PC-3 (cell line): ENCODE measurements around the gene AFDN.

Experiments used
- EZH2 ChIP-seq: fragments of 300-600 bp; sonication (generic); IDR thresholded peaks from one replicate; pipeline ENCODE4 v1.6.1; 2017; ENCODE audit warnings: antibody characterized with exemption, mild to moderate bottlenecking, low read length; ENCODE audit not compliant: unreplicated experiment
- EZH2phosphoT487 ChIP-seq: fragments of 300-600 bp; sonication (generic); IDR thresholded peaks from 2 replicates; pipeline ENCODE4 v1.6.1; 2018; ENCODE audit warnings: mild to moderate bottlenecking, antibody characterized with exemption, low read length, borderline replicate concordance
- TF ChIP-seq, protein P1 (sequence below): fragments of 300-600 bp; sonication (generic); conservative IDR thresholded peaks from 2 replicates; pipeline ENCODE4 v1.5.1; 2017; ENCODE audit warnings: antibody characterized with exemption, low read depth, mild to moderate bottlenecking, low read length

DNA sequence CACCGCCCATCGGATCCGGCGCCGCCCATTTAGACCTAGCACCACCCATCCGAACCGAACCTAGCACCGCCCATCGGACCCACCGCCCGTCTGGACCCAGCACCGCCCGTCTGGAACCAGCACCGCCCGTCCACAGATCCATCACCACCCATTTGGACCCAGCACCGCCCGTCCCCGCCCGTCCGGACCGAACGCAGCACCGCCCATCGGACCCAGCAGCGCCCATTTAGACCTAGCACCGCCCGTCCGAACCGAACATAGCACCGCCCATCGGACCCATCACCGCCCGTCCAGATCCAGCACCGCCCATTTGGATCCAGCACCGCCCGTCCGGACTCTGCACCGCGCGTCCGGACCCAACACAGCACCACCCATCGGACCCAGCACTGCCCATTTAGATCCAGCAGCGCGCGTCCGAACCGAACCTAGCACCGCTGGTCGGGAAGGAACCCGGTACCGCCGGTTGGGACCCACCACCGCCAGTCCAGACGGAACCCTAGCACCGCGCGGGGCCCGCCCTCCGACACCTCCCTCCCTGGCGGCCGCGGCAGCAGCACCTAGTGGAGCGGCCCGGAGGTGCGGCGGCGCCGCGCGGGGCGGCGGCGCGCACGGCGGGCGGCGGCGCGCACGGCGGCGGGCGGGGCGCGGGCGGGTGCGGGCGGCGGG, 348 bp upstream of the AFDN start:
- TF ChIP-seq, protein P1, sequence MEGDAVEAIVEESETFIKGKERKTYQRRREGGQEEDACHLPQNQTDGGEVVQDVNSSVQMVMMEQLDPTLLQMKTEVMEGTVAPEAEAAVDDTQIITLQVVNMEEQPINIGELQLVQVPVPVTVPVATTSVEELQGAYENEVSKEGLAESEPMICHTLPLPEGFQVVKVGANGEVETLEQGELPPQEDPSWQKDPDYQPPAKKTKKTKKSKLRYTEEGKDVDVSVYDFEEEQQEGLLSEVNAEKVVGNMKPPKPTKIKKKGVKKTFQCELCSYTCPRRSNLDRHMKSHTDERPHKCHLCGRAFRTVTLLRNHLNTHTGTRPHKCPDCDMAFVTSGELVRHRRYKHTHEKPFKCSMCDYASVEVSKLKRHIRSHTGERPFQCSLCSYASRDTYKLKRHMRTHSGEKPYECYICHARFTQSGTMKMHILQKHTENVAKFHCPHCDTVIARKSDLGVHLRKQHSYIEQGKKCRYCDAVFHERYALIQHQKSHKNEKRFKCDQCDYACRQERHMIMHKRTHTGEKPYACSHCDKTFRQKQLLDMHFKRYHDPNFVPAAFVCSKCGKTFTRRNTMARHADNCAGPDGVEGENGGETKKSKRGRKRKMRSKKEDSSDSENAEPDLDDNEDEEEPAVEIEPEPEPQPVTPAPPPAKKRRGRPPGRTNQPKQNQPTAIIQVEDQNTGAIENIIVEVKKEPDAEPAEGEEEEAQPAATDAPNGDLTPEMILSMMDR: peak; percentile 17; the same call in 1 of the 2 replicates
- no peak for TF ChIP-seq EZH2
- no peak for TF ChIP-seq EZH2phosphoT487
